Astrocyte of the hippocampus (primary cell): ENCODE results near the gene AMBP.

Experiments
- DNase-seq: peaks from one replicate; pipeline ENCODE4 v3.0.0; 2011; ENCODE audit warnings: low read depth, low spot score

Gene AMBP

GRCh38 chr9:114075602-114076001 lies 2.5 kb downstream of the AMBP start:
- DNase-seq = no peak

- peak; percentile 52 for DNase-seq
These were observed 5.6 kb downstream of the AMBP start for GRCh38 chr9:114072184-114073140.

GRCh38 chr9:114071197-114071795 lies 6.8 kb downstream of the AMBP start:
- no peak for DNase-seq

- no peak for DNase-seq
These were observed 7.7 kb downstream of the AMBP start for GRCh38 chr9:114070188-114071103.

GRCh38 chr9:114069476-114070187 lies 8.5 kb downstream of the AMBP start:
- DNase-seq = no peak

GRCh38 chr9:114065304-114065703 lies 12.8 kb downstream of the AMBP start:
- DNase-seq = no peak

- DNase-seq = no peak
These were observed 16.1 kb downstream of the AMBP start for GRCh38 chr9:114061830-114062474.

GRCh38 chr9:114061292-114061691 lies 16.8 kb downstream of the AMBP start:
- DNase-seq = no peak

GRCh38 chr9:114060711-114061110 lies 17.4 kb downstream of the AMBP start:
- DNase-seq = no peak

GRCh38 chr9:114060070-114060469 lies 18.0 kb downstream of the AMBP start:
- DNase-seq = no peak

GRCh38 chr9:114059047-114059803 lies 18.9 kb downstream of the AMBP start:
- DNase-seq = no peak

GRCh38 chr9:114058688-114059046 lies 19.4 kb downstream of the AMBP start:
- no peak for DNase-seq

- no peak for DNase-seq
These were observed 20.8 kb downstream of the AMBP start for GRCh38 chr9:114057161-114057885.

GRCh38 chr9:114056527-114056926 lies 21.6 kb downstream of the AMBP start:
- no peak for DNase-seq

- no peak for DNase-seq
These were observed 22.2 kb downstream of the AMBP start for GRCh38 chr9:114055894-114056293.

GRCh38 chr9:114055061-114055460 lies 23.0 kb downstream of the AMBP start:
- DNase-seq = no peak

- no peak for DNase-seq
These were observed 23.9 kb downstream of the AMBP start for GRCh38 chr9:114054191-114054690.

- no peak for DNase-seq
These were observed 24.7 kb downstream of the AMBP start for GRCh38 chr9:114053246-114054005.
